Raji (cell line): ENCODE data around the gene SETSIP.

Source experiments
- POLR2A ChIP-seq: IDR thresholded peaks from 2 replicates; pipeline ENCODE4 v1.6.1; 2011; ENCODE audit warnings: low read depth, low read length, control low read depth; ENCODE audit not compliant: insufficient read depth

The SETSIP gene

GRCh38 chr1:92070892-92071291 lies 4.3 kb downstream of the SETSIP start:
- no peak for TF ChIP-seq POLR2A

- TF ChIP-seq POLR2A = no peak
These were observed 8.9 kb downstream of the SETSIP start for GRCh38 chr1:92066321-92066720.

GRCh38 chr1:92065042-92065441 lies 10.2 kb downstream of the SETSIP start:
- TF ChIP-seq POLR2A = no peak

- no peak for TF ChIP-seq POLR2A
These were observed 23.3 kb downstream of the SETSIP start for GRCh38 chr1:92051948-92052347.

- TF ChIP-seq POLR2A = no peak
These were observed 29.3 kb downstream of the SETSIP start for GRCh38 chr1:92045766-92046495.

GRCh38 chr1:92043621-92044020 lies 31.6 kb downstream of the SETSIP start:
- no peak for TF ChIP-seq POLR2A

- TF ChIP-seq POLR2A = no peak
These were observed 34.2 kb downstream of the SETSIP start for GRCh38 chr1:92040971-92041370.

- no peak for TF ChIP-seq POLR2A
These were observed 36.4 kb downstream of the SETSIP start for GRCh38 chr1:92038695-92039346.

GRCh38 chr1:92037400-92037799 lies 37.8 kb downstream of the SETSIP start:
- TF ChIP-seq POLR2A = no peak

GRCh38 chr1:92031281-92032110 lies 43.7 kb downstream of the SETSIP start:
- no peak for TF ChIP-seq POLR2A

GRCh38 chr1:92030656-92031107 lies 44.5 kb downstream of the SETSIP start:
- no peak for TF ChIP-seq POLR2A

- TF ChIP-seq POLR2A = no peak
These were observed 45.8 kb downstream of the SETSIP start for GRCh38 chr1:92029241-92029922.

GRCh38 chr1:92026806-92027205 lies 48.4 kb downstream of the SETSIP start:
- no peak for TF ChIP-seq POLR2A
